Activated naive CD8-positive, alpha-beta T cell (primary cell): ENCODE measurements around the gene STX18.

Experiments
- H3K27ac Mint-ChIP-seq: one replicate; pipeline ENCODE4 v1.8.0; 2021; ENCODE audit warnings: mixed read lengths
- H3K27me3 Mint-ChIP-seq: one replicate; pipeline ENCODE4 v1.8.0; 2021; ENCODE audit warnings: mixed read lengths
- H3K36me3 Mint-ChIP-seq: one replicate; pipeline ENCODE4 v1.8.0; 2021; ENCODE audit warnings: mixed read lengths
- H3K4me1 Mint-ChIP-seq: one replicate; pipeline ENCODE4 v1.8.0; 2021; ENCODE audit warnings: low read depth, mixed read lengths
- H3K4me3 Mint-ChIP-seq: one replicate; pipeline ENCODE4 v1.8.0; 2021; ENCODE audit warnings: mild to moderate bottlenecking, mixed read lengths
- H3K9me3 Mint-ChIP-seq: one replicate; pipeline ENCODE4 v1.8.0; 2021; ENCODE audit warnings: low read depth, mixed read lengths

The STX18 gene

GRCh38 chr4:4461178-4461577, 80.7 kb downstream of the STX18 start:
- Mint-ChIP-seq H3K27ac (peak overlapping the region; percentile 75), H3K4me1 (peaks cover 41% of the 10 kb centered on the region), H3K4me3 (no peak overlapping the region), H3K9me3 (peaks cover 11% of the 10 kb centered on the region), H3K27me3 (no peaks in the 10 kb centered on the region), H3K36me3 (peaks cover 25% of the 10 kb centered on the region)

- Mint-ChIP-seq H3K36me3 (peaks cover 21% of the 10 kb centered on the region), H3K9me3 (peaks cover 8% of the 10 kb centered on the region), H3K4me3 (no peak overlapping the region), H3K27ac (peak overlapping the region; percentile 34), H3K4me1 (peaks cover 41% of the 10 kb centered on the region), H3K27me3 (no peaks in the 10 kb centered on the region)
Observed at GRCh38 chr4:4460759-4461158, 81.1 kb downstream of the STX18 start.

- Mint-ChIP-seq H3K9me3 (no peaks in the 10 kb centered on the region), H3K36me3 (peaks cover 6% of the 10 kb centered on the region), H3K27me3 (no peaks in the 10 kb centered on the region), H3K4me1 (peaks cover 31% of the 10 kb centered on the region), H3K27ac (no peak overlapping the region), H3K4me3 (no peak overlapping the region)
Observed at GRCh38 chr4:4459181-4459580, 82.7 kb downstream of the STX18 start.

- no peak overlapping the region for H3K4me3 Mint-ChIP-seq
- H3K27me3 Mint-ChIP-seq: no peaks in the 10 kb centered on the region
- peaks cover 25% of the 10 kb centered on the region for H3K4me1 Mint-ChIP-seq
- no peak overlapping the region for H3K27ac Mint-ChIP-seq
- peaks cover 5% of the 10 kb centered on the region for H3K36me3 Mint-ChIP-seq
- H3K9me3 Mint-ChIP-seq: no peaks in the 10 kb centered on the region
Observed at GRCh38 chr4:4457803-4458553, 83.9 kb downstream of the STX18 start.

GRCh38 chr4:4456816-4457578, 84.9 kb downstream of the STX18 start:
- no peaks in the 10 kb centered on the region for H3K27me3 Mint-ChIP-seq
- peaks cover 15% of the 10 kb centered on the region for H3K4me1 Mint-ChIP-seq
- H3K36me3 Mint-ChIP-seq: peaks cover 9% of the 10 kb centered on the region
- no peaks in the 10 kb centered on the region for H3K9me3 Mint-ChIP-seq
- H3K4me3 Mint-ChIP-seq: no peak overlapping the region
- no peak overlapping the region for H3K27ac Mint-ChIP-seq

- H3K4me3 Mint-ChIP-seq: no peak overlapping the region
- no peaks in the 10 kb centered on the region for H3K27me3 Mint-ChIP-seq
- no peak overlapping the region for H3K27ac Mint-ChIP-seq
- no peaks in the 10 kb centered on the region for H3K9me3 Mint-ChIP-seq
- H3K36me3 Mint-ChIP-seq: peaks cover 12% of the 10 kb centered on the region
- peaks cover 9% of the 10 kb centered on the region for H3K4me1 Mint-ChIP-seq
Observed at GRCh38 chr4:4456351-4456750, 85.5 kb downstream of the STX18 start.

- H3K27me3 Mint-ChIP-seq: no peaks in the 10 kb centered on the region
- no peak overlapping the region for H3K4me3 Mint-ChIP-seq
- no peaks in the 10 kb centered on the region for H3K9me3 Mint-ChIP-seq
- peaks cover 12% of the 10 kb centered on the region for H3K36me3 Mint-ChIP-seq
- H3K4me1 Mint-ChIP-seq: peaks cover 2% of the 10 kb centered on the region
- no peak overlapping the region for H3K27ac Mint-ChIP-seq
Observed at GRCh38 chr4:4455210-4455865, 86.5 kb downstream of the STX18 start.

GRCh38 chr4:4446434-4446833, 95.4 kb downstream of the STX18 start:
- Mint-ChIP-seq H3K27ac (no peak overlapping the region), H3K36me3 (peaks cover 7% of the 10 kb centered on the region), H3K27me3 (no peaks in the 10 kb centered on the region), H3K4me1 (no peaks in the 10 kb centered on the region), H3K9me3 (no peaks in the 10 kb centered on the region), H3K4me3 (no peak overlapping the region)

GRCh38 chr4:4443821-4444220, 98.0 kb downstream of the STX18 start:
- Mint-ChIP-seq H3K4me3 (no peak overlapping the region), H3K27me3 (no peaks in the 10 kb centered on the region), H3K27ac (no peak overlapping the region), H3K36me3 (peaks cover 3% of the 10 kb centered on the region), H3K4me1 (no peaks in the 10 kb centered on the region), H3K9me3 (no peaks in the 10 kb centered on the region)

- H3K9me3 Mint-ChIP-seq: no peaks in the 10 kb centered on the region
- H3K4me3 Mint-ChIP-seq: no peak overlapping the region
- H3K4me1 Mint-ChIP-seq: no peaks in the 10 kb centered on the region
- H3K27ac Mint-ChIP-seq: no peak overlapping the region
- no peaks in the 10 kb centered on the region for H3K27me3 Mint-ChIP-seq
- H3K36me3 Mint-ChIP-seq: peaks cover 7% of the 10 kb centered on the region
Observed at GRCh38 chr4:4440333-4441061, 101.4 kb downstream of the STX18 start.

GRCh38 chr4:4439782-4440181, 102.1 kb downstream of the STX18 start:
- no peaks in the 10 kb centered on the region for H3K27me3 Mint-ChIP-seq
- H3K4me3 Mint-ChIP-seq: no peak overlapping the region
- H3K9me3 Mint-ChIP-seq: no peaks in the 10 kb centered on the region
- H3K27ac Mint-ChIP-seq: no peak overlapping the region
- H3K4me1 Mint-ChIP-seq: no peaks in the 10 kb centered on the region
- peaks cover 6% of the 10 kb centered on the region for H3K36me3 Mint-ChIP-seq

GRCh38 chr4:4438891-4439290, 103.0 kb downstream of the STX18 start:
- Mint-ChIP-seq H3K27me3 (no peaks in the 10 kb centered on the region), H3K9me3 (no peaks in the 10 kb centered on the region), H3K4me1 (no peaks in the 10 kb centered on the region), H3K27ac (no peak overlapping the region), H3K36me3 (peaks cover 5% of the 10 kb centered on the region), H3K4me3 (no peak overlapping the region)

- H3K36me3 Mint-ChIP-seq: peaks cover 5% of the 10 kb centered on the region
- no peaks in the 10 kb centered on the region for H3K9me3 Mint-ChIP-seq
- H3K27ac Mint-ChIP-seq: no peak overlapping the region
- H3K4me3 Mint-ChIP-seq: no peak overlapping the region
- no peaks in the 10 kb centered on the region for H3K27me3 Mint-ChIP-seq
- H3K4me1 Mint-ChIP-seq: no peaks in the 10 kb centered on the region
Observed at GRCh38 chr4:4437798-4438470, 103.9 kb downstream of the STX18 start.

GRCh38 chr4:4436244-4436823, 105.5 kb downstream of the STX18 start:
- Mint-ChIP-seq H3K36me3 (peaks cover 5% of the 10 kb centered on the region), H3K27ac (no peak overlapping the region)

More at GRCh38 chr4:4436244-4436823, 105.5 kb downstream of the STX18 start:
- Mint-ChIP-seq H3K9me3 (no peaks in the 10 kb centered on the region), H3K27me3 (no peaks in the 10 kb centered on the region), H3K4me3 (no peak overlapping the region), H3K4me1 (no peaks in the 10 kb centered on the region)
